ENCODE measurements around the gene ITM2C. TPM values are rescaled to one million over a fixed set of nuclear protein-coding genes. Genes with fewer than 3 reads are reported as not detected.

Gene ITM2C
- total and polyA plus RNA-seq, 2 of the 8 experiments (the other 6 are each of a cell fraction or from before 2014, with no cell fraction given): 362 to 742 TPM

- no peak overlapping the region for H2AFZ ChIP-seq (ENCODE audit: low read length)
- 95% methylated on average over 4 of the region's 5 CpGs; no CpG with 5 or more reads in 1 of the 2 experiments for WGBS, 2 experiments (ENCODE audit: extremely low coverage in 1 of 2, insufficient coverage in 1 of 2, insufficient read length in 1 of 2, insufficient replicate concordance in 2 of 2, low coverage in 1 of 2, low lambda C conversion rate in 2 of 2, missing lambda C conversion rate in 1 of 2)
- H3K4ac ChIP-seq (replicated peaks; ENCODE audit: insufficient read length, low read depth, low read length): no peak overlapping the region
- no peak overlapping the region for H4K8ac ChIP-seq (ENCODE audit: extremely low read depth, insufficient read depth, low read length)
- no peak overlapping the region for H3K4me2 ChIP-seq (ENCODE audit: insufficient read depth in 1 of 2, low read depth in 2 of 2, low read length in 2 of 2)
- peak overlapping the region; percentile 12; the same call in 1 of the 2 replicates for H2BK5ac ChIP-seq (ENCODE audit: low read depth, low read length)
- H3K4me1 ChIP-seq (replicated peaks in 1 of 4; ENCODE audit: control insufficient read depth in 3 of 4, insufficient read depth in 4 of 4, low read length in 3 of 4): peaks cover 0 to 6% (median 0%) of the 10 kb centered on the region in 4 experiments; a peak in 1 of 7 replicates
- peak overlapping the region; percentile 61 for H4K91ac ChIP-seq (replicated peaks; ENCODE audit: insufficient read length, low read length)
- H4K5ac ChIP-seq (ENCODE audit: insufficient read length, low read depth, low read length): no peak overlapping the region
- H4K20me1 ChIP-seq (replicated peaks in 1 of 2; ENCODE audit: control insufficient read depth in 1 of 2, insufficient read depth in 2 of 2, low read length in 2 of 2): no peaks in the 10 kb centered on the region
- H2BK15ac ChIP-seq (ENCODE audit: low read length): 0 out of 2 replicates have a peak overlapping the region, but pooled peaks have one; percentile 4
- no peak overlapping the region for H2AK5ac ChIP-seq (ENCODE audit: low read depth, low read length)
- H3K27ac ChIP-seq (ENCODE audit: low read depth, low read length): no peak overlapping the region
- TF ChIP-seq CREB1 (IDR thresholded peaks at IDR 0.05) (no peak), YY1 (IDR thresholded peaks at IDR 0.05; ENCODE audit: low read depth, low read length) (no peak), RNF2 (IDR thresholded peaks at IDR 0.05; ENCODE audit: borderline replicate concordance, low read depth, low read length, missing control alignments, poor library complexity, severe bottlenecking) (no peak), EGR1 (IDR thresholded peaks at IDR 0.05; ENCODE audit: borderline replicate concordance, low read depth, low read length) (no peak), RBBP5 (IDR thresholded peaks at IDR 0.05; ENCODE audit: borderline replicate concordance, low read depth, low read length) (no peak), TBP (IDR thresholded peaks at IDR 0.05; ENCODE audit: low read depth, low read length) (no peak)
- H3K36me3 ChIP-seq (ENCODE audit: control insufficient read depth in 2 of 4, insufficient read depth in 4 of 4, low read length in 3 of 4): no peaks in the 10 kb centered on the region
- H3K23ac ChIP-seq (ENCODE audit: insufficient read length): no peak overlapping the region
- no peak overlapping the region for H3K56ac ChIP-seq (replicated peaks; ENCODE audit: insufficient read length, low read depth, low read length)
- H3K9me3 ChIP-seq (ENCODE audit: insufficient read depth in 2 of 2, low read depth in 1 of 2, low read length in 1 of 2): no peaks in the 10 kb centered on the region
- no peaks in the 10 kb centered on the region; a peak in 1 of 7 replicates for H3K27me3 ChIP-seq (replicated peaks in 1 of 4; ENCODE audit: control insufficient read depth in 3 of 4, extremely low read depth in 1 of 4, insufficient read depth in 3 of 4, low read length in 3 of 4)
- no peak overlapping the region for H3K18ac ChIP-seq (ENCODE audit: extremely low read depth, low read length)
- H2BK20ac ChIP-seq (ENCODE audit: low read length): no peak overlapping the region
- H3K23me2 ChIP-seq (ENCODE audit: low read depth, low read length): peaks cover 2% of the 10 kb centered on the region; the same call in 1 of the 2 replicates
- no peak overlapping the region for H3K14ac ChIP-seq (ENCODE audit: insufficient read length)
- CTCF ChIA-PET (ENCODE audit: partially characterized antibody): interaction anchor here (0.8 to 21.7 kb wide), 33 partner anchors 8 to 121 kb away, joined by 3 to 332 read pairs (median 8); partner anchors contain the start of genes GPR55 and SPATA3
- peak overlapping the region; percentile 12; the same call in 1 of the 2 replicates for H2BK12ac ChIP-seq (ENCODE audit: low read depth, low read length)
- H3K79me2 ChIP-seq (ENCODE audit: control insufficient read depth in 1 of 2, insufficient read depth in 2 of 2, low read length in 2 of 2): no peaks in the 10 kb centered on the region
- H3K4me3 ChIP-seq (ENCODE audit: extremely low read depth in 1 of 4, insufficient read depth in 2 of 4, low read depth in 3 of 4, low read length in 4 of 4): no peak overlapping the region
- DNase-seq (ENCODE audit: low read depth in 1 of 2, low spot score in 2 of 2) (no peak), FAIRE-seq (no peak)
- no peak overlapping the region for H3K9ac ChIP-seq (replicated peaks in 1 of 4; ENCODE audit: extremely low read depth in 1 of 4, low read depth in 3 of 4, low read length in 3 of 4)
- POLR2A ChIA-PET (ENCODE audit: partially characterized antibody): no interaction called here
- no peak overlapping the region for H2BK120ac ChIP-seq (replicated peaks; ENCODE audit: low read depth, low read length)
- no peaks in the 10 kb centered on the region for H3K79me1 ChIP-seq (ENCODE audit: low read depth, low read length)
Measured at GRCh38 chr2:230912046-230912445, 47.3 kb downstream of the ITM2C start.
